ENCODE results near the gene MRPL36.
"Not testable (repeated sequence)": the region's sequence is repeated elsewhere in the genome, so short reads cannot be mapped to it uniquely, and the experiment has no call there.

MRPL36 gene

GRCh38 chr5:1800472-1801221, 1.0 kb upstream of the MRPL36 start:
- peak overlapping the region; percentile 93 for H3K4me3 ChIP-seq (ENCODE audit: low read depth, low read length)
- H3K36me3 ChIP-seq: peaks cover 47% of the 10 kb centered on the region
- H3K9me3 ChIP-seq: no peaks in the 10 kb centered on the region
- no peaks in the 10 kb centered on the region for H3K27me3 ChIP-seq
- no peaks in the 10 kb centered on the region; the same call in 1 of the 2 replicates for H3K4me1 ChIP-seq
- no peak for TF ChIP-seq CTCF (IDR thresholded peaks at IDR 0.05; ENCODE audit: low read depth, low read length)
- no peak for DNase-seq

GRCh38 chr5:1799110-1799601, 481 bp downstream of the MRPL36 start:
- Histone ChIP-seq H3K9me3 (no peaks in the 10 kb centered on the region), H3K27me3 (no peaks in the 10 kb centered on the region), H3K36me3 (peaks cover 32% of the 10 kb centered on the region), H3K4me1 (no peaks in the 10 kb centered on the region; the same call in 1 of the 2 replicates), H3K4me3 (ENCODE audit: low read depth, low read length) (peak overlapping the region; percentile 82)
- no peak for TF ChIP-seq CTCF (IDR thresholded peaks at IDR 0.05; ENCODE audit: low read depth, low read length)
- DNase-seq: no peak

- not testable (repeated sequence) for H3K4me1 ChIP-seq, DNase-seq, H3K9me3 ChIP-seq
Observed at GRCh38 chr5:1798589-1798988, 1.0 kb downstream of the MRPL36 start.

GRCh38 chr5:1797855-1798254, 1.8 kb downstream of the MRPL36 start:
- Histone ChIP-seq H3K9me3 (no peaks in the 10 kb centered on the region), H3K4me3 (ENCODE audit: low read depth, low read length) (no peak overlapping the region), H3K36me3 (peaks cover 19% of the 10 kb centered on the region), H3K27me3 (no peaks in the 10 kb centered on the region), H3K4me1 (no peaks in the 10 kb centered on the region; the same call in 1 of the 2 replicates)
- DNase-seq: no peak
- TF ChIP-seq CTCF (IDR thresholded peaks at IDR 0.05; ENCODE audit: low read depth, low read length): no peak

More at GRCh38 chr5:1798589-1798988, 1.0 kb downstream of the MRPL36 start:
- peaks cover 27% of the 10 kb centered on the region for H3K36me3 ChIP-seq
- not testable (repeated sequence) for H3K27me3 ChIP-seq
- H3K4me3 ChIP-seq (ENCODE audit: low read depth, low read length): peak overlapping the region; percentile 82

GRCh38 chr5:1797103-1797800, 2.4 kb downstream of the MRPL36 start:
- TF ChIP-seq CTCF (IDR thresholded peaks at IDR 0.05; ENCODE audit: low read depth, low read length): no peak
- H3K4me1 ChIP-seq: no peaks in the 10 kb centered on the region; the same call in 1 of the 2 replicates
- no peak overlapping the region for H3K4me3 ChIP-seq (ENCODE audit: low read depth, low read length)
- DNase-seq: no peak
- peaks cover 16% of the 10 kb centered on the region for H3K36me3 ChIP-seq
- no peaks in the 10 kb centered on the region for H3K9me3 ChIP-seq
- no peaks in the 10 kb centered on the region for H3K27me3 ChIP-seq

GRCh38 chr5:1796371-1797102, 3.1 kb downstream of the MRPL36 start:
- no peak overlapping the region for H3K4me3 ChIP-seq (ENCODE audit: low read depth, low read length)
- no peak for TF ChIP-seq CTCF (IDR thresholded peaks at IDR 0.05; ENCODE audit: low read depth, low read length)
- H3K9me3 ChIP-seq: no peaks in the 10 kb centered on the region
- no peaks in the 10 kb centered on the region for H3K27me3 ChIP-seq
- no peaks in the 10 kb centered on the region for H3K4me1 ChIP-seq
- H3K36me3 ChIP-seq: peaks cover 16% of the 10 kb centered on the region
- DNase-seq: no peak
